ENCODE data around the gene MRI1.

Gene MRI1

DNA sequence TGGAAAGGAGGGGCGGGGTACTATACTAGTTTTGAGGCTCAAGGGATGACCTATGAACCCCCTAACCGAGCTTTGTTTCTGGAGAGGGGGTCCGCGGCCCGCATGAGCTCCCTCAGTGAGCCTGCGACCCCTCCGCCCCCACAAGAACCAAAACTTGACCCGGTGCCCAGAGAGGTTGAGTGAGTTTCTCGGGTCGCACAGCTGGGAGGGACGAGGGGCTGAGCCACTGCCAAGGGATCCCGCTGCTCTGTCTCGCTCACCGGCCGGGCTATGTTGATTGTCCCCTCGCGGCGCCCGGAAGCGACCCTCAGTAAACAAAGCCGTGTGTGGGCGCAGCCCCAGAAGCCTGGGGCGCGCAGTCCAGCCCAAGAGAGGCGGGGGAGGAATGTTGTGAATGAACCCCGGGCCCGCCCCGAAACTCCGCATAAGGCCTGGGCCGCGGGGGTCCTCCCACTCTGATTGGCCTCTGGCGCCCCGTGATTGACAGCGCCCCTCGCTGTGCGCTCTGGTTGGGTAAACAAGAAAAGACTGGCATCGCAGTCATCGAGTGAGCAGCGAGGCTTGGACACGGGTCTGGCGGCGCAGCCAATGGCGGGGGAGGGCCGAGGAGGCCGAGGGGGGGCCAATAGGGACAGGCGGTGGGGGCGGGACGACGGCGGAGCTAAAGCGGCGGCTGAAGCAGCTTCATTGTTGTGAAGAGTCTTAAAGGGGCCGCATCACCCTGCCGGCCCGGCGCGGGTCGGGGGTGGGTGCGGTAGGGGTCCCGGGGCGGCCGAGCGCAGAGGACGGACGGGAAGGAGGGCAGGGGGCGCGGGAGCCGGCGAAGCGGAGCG lies 30.7 kb downstream of the MRI1 start, which contains the start of gene ZSWIM4:
TSS of gene ZSWIM4 (plus strand) at position 687 of the 833 bp plus-strand sequence. CDS start 206 bp downstream, outside the sequence.
- peak; percentile 97 for DNase-seq (ENCODE audit: low read depth)

DNA sequence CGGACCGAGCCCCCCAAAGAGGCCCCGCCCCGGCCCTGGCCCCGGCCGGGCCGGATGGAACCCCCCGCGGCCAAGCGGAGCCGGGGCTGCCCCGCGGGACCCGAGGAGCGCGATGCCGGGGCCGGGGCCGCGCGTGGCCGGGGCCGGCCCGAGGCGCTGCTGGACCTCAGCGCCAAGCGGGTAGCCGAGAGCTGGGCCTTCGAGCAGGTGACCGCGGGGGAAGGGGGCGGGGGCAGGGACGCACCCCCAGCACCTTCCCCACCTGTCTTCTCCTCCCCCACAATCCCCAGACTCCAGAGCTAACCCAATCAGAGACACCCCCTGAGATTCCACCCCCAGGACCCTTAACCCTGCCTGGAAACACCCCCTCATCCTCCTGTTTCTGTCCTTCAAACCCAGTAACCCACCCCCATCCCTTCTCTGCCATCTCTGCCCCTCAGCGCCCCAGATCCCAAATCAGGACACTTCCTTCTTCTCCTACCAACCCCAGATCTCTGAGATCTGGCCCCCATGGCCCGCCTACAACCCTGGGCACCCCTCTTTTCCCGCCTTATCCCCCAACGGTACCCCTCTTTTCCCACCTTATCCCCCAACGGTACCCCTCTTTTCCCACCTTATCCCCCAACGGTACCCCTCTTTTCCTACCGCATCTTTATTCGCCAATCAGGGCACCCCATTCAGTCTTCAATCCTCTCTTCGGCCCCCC lies 31.4 kb downstream of the MRI1 start:
- DNase-seq (ENCODE audit: low read depth) = no peak

DNA sequence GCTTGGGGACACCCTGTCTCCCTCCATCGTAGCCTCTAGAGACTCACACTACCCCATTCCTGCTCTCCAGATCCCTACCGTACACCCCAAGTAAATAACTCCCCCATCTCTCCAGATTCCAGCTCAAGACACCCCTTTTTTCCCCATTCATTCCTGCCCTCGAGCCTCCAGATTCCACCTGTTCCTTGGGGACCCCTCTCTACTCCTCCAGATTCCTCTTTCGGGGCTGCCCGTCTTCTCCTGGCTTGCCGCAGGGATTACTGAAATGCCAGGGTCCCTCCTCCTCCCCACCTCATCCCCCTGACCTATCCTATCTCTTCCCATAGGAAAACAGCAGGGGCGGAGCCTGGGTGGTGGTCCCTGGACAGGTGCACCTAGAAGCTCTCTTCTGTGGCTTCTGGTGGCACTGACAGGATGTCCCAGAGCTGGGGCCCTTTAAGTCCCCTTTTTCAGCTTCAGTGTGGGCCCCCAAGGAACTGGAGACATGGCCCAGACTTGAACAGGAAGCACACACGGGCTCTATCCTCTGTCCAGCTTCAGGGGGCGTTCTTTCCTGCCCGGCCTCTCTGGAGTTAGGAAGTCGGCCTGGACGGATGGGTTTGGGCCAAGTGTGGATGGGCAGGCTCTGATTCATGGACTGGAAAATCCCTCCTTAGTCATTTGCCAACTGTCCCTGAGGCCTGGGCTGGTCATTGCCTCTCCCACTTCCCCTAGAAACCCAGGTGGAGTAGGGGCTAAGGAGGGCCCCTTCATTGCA lies 32.2 kb downstream of the MRI1 start:
- DNase-seq (ENCODE audit: low read depth) = peak; percentile 83

DNA sequence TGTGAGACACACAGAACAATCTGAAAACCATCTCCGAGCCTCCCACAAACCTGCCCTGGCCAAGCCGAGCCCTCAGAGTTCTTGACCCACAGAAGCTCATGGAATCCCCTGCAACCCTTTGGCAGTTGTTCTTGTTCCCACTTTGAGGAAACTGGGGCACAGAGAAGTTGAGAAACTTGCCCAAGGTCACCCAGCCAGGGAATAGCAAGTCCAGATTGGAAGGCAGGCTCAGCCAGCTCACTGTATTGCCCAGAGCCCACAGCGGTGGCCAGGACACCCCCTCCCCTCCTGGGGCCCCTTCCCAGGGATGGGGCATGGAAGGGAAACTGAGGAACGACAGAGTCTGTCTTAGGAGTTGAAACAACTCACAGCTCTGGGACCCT lies 32.7 kb downstream of the MRI1 start:
- no peak for DNase-seq (ENCODE audit: low read depth)

DNA sequence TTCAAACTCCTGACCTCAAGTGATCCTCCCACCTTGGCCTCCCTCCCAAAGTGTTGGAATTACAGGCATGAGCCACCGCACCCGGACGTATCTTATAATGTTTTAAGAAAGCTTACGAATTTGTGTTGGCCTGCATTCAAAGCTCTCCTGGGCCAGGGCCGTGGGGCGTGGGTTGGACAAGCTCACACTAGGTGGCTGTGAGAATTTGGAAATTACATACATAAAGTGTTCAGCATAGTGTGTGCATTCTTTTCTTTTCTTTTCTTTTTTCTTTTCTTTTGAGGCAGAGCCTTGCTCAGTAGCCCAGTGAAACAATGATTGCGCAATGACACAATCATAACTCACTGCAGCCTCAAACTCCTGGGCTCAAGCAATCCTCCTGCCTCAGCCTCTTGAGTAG lies 33.5 kb downstream of the MRI1 start:
- DNase-seq (ENCODE audit: low read depth) = no peak

DNA sequence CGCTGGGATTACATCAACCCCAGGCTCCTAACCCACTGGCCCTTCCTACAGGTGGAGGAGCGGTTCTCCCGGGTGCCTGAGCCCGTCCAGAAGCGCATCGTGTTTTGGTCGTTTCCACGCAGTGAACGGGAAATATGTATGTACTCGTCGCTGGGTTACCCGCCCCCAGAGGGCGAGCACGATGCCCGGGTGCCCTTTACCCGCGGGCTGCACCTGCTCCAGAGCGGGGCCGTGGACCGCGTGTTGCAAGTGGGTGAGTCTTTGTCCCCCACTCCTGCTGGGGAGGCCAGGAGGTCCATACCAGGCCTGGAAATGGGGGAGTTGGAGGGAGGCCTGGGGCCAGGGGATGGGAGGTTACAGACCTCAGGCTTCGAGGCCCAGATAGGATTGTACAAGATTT lies 35.3 kb downstream of the MRI1 start:
- no peak for DNase-seq (ENCODE audit: low read depth)

DNA sequence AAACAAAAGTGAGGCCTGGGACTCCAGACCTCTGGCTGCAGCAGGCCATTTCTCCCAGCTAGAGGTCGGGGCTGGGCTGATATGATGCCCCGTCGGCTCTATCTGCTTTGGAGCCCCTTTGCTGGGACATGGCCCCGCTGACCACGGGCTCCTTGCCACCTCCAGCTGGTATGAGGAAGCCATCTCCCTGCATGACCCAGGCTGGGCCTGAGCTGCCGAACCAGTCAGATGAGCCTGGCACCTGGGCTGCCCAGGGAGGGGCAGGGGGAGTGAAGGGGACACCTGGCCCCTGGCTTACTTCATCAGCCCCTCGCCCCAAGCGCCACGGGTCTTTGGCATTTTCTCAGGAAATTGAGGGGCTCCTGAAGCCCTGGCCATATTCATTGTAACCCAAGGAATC lies 38.7 kb downstream of the MRI1 start:
- DNase-seq (ENCODE audit: low read depth) = no peak

DNA sequence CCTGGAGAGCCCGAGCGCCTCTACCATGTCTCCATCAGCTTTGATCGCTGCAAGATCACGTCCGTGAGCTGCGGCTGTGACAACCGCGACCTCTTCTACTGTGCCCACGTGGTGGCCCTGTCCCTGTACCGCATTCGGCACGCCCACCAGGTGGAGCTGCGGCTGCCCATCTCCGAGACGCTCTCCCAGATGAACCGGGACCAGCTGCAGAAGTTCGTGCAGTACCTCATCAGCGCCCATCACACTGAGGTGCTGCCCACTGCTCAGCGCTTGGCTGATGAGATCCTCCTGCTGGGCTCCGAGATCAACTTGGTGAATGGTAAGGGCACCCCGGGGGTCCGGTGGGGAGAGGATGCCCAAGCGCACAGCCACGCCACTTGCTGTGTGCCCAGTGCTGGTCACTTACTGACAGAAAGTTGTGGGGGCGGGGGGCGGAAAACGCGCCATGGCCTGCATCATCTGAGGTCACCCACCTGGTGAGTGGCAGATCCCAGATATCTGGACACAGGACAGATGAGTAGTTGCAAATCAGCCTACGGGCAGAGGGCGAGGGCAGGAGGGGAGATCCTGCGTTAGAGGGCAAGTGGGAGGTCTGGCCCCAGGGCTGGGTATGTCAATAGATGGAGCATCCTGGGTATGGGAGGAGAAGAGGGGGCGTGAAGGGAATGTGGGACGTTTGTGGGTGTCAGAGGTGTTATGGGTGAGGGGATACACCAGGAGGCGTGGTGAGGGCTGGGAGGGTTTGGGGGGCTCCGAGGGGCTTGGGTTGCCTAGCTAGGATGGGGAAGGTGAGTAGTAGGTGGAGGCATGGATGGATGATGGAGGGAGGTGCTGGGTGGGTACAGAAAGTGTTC lies 40.7 kb downstream of the MRI1 start:
- DNase-seq (ENCODE audit: low read depth) = no peak

DNA sequence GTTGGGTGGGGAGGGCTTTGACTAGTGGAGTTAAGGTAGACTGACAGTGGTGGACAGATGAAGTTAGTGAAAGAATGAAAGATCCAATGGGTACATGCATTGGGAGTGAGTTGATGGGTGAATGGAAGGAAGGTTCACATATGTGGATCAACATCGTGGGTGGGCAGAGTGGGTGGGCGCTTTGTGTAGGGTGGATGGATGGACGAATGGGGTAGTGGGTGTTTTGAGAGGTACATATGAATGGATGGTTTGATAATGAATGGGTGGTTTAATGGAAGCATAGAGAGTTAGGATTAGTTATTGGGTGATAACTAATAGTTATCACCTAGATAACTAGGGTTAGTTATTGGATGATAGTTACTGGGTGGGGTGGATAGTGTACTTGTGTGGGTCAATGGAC lies 42.4 kb downstream of the MRI1 start:
- DNase-seq (ENCODE audit: low read depth) = no peak

DNA sequence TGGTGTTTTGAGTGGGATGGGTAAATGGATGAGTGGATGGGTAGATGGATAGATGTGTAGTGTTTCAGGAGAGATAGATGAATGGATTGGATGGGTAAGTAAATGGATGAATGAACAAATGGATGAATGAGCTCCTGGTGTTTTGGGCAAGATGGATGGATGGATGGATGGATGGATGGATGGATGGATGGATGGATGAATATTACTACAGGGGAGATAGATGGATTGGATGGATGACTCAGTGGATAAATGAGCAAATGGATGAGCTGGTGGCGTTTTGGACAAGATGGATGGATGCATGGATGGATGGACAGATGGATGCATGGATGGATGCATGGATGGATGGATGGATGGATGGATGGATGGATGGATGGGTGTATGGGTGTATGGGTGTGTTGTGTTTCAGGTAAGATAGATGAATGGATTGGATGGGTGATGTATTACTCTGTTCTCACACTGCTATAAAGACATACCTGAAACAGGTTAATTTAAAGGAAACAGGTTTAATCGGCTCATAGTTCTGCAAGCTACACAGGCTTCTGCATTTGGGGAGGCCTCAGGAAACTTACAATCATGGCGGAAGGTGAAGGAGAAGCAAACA lies 43.2 kb downstream of the MRI1 start:
- DNase-seq (ENCODE audit: low read depth) = no peak

DNA sequence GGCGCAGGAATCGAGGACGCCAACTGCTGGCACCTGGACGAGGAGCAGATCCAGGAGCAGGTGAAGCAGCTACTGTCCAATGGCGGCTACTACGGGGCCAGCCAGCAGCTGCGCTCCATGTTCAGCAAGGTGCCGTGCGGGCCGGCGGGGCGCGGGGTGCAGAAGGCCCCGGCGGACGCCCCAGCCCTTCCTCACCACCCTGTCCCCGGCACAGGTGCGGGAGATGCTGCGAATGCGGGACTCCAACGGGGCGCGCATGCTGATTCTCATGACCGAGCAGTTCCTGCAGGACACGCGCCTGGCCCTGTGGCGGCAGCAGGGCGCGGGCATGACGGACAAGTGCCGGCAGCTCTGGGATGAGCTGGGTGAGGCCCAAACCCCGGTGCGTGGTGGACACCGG lies 44.5 kb downstream of the MRI1 start:
- DNase-seq (ENCODE audit: low read depth) = no peak

DNA sequence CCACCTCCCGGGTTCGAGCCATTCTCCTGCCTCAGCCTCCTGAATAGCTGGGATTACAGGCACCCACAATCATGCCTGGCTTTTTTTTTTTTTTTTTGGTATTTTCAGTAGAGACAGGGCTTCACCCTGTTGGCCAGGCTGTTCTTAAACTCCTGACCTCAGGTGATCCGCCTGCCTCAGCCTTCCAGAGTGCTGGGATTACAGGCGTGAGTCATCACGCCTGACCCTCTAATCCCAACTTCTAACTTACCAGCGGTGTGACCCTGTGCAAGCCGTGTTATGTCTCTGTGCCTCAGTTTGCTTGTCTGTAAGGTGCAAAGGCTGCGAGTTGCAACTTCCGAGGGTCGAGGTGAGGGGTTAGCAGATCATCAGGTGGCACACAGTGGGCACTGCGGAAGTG lies 48.2 kb downstream of the MRI1 start:
- DNase-seq (ENCODE audit: low read depth) = no peak

DNA sequence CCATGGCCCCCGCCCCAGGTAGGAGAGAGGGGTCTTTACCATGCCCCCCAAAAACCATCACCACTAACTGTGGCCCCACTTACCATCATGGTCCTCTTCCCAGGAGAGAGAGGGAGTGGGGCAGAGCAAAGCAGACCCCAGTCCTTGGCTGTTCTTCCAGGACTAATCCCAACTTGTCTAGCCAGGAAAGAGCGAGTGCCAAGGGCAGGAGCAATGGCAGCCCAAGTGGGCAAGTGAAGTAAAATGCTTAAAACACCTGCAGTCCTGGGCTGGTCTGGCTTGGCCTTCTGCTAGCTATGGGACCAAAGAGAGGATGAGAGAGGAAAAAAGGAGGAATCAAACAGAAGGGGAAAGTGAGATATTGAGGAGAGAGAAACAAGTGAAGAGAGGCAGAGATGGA lies 48.8 kb downstream of the MRI1 start:
- no peak for DNase-seq (ENCODE audit: low read depth)

DNA sequence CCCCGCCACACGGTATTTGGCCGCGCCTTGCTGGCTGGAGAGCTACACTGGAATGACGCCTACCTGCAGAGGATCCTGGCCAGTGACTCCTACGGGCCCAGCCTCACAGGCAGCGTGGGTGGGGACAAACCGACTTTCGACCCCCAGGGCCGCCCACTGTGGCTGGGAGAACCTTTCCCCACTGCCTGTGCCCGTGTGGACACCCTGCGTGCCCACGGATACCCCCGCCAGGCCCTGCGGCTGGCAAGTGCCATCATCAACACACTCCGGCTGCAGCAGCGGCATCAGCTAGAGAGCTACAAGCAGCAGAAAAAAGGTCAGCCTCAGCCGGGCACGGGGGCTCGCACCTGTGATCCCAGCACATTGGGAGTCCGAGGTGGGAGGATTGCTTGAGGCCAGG lies 50.2 kb downstream of the MRI1 start:
- no peak for DNase-seq (ENCODE audit: low read depth)

DNA sequence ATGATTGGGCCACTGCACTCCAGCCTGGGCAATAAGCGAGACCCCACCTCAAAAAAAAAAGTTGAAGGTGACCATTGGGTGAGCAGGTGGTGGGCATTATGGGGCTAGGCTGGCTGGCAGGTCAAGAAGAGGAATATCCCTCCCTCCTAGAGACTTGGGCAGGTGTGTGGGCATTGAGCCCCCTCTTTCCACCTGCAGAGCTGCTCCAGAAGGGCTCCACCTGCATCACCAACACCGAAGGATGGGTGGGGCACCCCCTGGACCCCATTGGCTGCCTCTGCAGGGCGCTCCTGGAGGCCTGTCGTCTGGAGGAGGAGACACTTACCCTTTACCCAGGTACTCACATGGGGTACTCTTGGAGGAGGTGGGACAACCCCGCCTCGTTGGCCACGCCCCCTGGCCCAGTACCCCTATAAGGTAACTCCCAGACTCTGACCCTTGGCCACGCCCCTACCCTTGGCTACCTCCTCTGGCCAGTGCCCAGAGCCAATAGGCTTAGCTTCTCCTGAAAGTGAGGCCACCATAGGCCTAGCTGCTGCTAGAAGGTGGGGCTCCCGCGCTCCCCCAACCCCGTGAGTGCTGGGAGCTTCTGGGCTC lies 52.8 kb downstream of the MRI1 start:
- DNase-seq (ENCODE audit: low read depth) = no peak

DNA sequence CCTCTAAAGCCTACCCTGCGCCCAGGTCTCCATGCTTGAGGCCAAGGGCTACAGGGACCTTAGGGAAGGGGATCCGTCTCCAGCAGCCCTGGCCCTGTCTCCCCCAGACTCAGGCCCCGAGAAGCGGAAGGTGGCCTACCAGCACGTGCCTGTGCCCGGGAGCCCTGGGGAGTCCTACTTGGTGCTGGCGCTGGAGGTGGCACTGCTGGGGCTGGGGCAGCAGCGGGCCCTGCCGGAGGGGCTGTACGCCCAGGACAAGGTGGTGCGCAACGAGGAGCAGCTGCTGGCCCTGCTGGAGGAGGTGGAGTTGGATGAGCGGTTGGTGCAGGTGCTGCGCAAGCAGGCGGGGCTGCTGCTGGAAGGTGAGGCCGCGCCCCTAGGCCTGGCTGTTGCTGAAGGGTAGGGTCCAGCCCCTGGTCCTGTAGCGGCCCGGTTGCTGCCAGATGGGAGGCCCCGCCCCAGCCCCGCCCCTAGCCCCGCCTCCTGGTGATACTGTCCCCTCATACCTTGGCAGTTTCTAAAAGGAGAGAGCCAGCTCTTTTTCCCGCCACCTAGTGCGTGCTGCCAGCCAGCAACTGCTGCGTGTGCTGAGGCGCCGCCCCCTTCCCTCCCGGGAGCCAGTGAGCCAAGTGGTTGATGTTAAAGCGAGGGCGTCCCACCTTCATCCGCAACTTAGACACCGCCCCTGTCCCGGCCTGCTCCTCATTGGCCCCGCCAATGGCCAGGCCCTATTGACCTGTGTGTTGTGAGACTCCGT lies 53.5 kb downstream of the MRI1 start:
- DNase-seq (ENCODE audit: low read depth) = no peak

DNA sequence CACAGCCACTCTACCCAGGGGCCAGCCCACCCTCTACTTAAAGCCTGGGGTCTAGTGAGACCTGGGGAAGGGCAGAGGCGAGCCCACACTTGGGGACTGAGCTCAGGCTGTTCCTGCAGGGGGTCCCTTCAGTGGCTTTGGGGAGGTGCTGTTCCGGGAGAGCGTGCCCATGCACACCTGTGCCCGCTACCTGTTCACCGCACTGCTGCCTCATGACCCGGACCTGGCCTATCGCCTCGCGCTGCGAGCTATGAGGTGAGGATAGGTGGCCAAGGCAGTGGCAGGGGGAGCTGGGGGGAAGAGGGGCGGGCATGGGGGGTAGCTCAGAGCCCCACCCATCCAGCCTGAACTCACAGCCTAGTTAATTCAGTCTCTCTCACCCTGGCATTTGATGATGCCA lies 54.9 kb downstream of the MRI1 start:
- DNase-seq (ENCODE audit: low read depth) = no peak

DNA sequence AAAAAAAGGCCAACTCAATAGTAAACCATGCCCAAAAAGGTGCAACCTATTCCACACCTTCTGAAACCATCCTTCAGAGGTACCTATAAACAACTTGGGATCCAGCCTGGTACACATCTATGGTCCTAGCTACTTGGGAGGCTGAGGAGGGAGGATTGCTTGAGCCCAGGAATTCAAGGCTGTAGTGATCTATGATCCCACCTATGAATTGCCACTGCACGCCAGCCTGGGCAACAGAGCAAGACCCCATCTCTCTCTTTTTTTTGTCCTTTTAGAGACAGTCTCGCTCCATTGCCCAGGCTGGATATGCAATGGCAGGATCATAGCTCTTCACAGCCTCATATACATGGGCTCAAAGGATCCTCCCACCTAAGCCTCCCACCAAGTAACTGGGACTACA lies 57.0 kb downstream of the MRI1 start:
- no peak for DNase-seq (ENCODE audit: low read depth)

DNA sequence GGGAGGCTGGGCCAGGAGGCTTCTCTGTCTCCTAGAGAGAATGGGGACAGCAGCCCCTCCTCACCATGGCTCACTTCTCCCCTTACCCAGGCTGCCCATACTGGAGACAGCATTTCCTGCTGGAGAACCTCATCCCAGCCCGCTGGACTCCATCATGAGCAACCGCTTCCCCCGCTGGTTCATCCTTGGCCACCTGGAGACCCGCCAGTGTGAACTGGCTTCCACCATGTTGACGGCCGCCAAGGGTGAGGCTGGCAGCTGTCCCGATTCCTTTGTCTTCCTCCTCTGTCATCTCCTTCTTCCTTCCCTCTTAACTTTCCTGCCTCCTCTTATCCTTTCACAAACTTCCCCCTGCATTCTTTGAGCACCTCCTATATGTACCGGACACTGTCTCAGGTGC lies 58.9 kb downstream of the MRI1 start:
- DNase-seq (ENCODE audit: low read depth) = no peak

Data from HS-27A (cell line).